A172 (cell line): ENCODE results near the gene HSPA1L. TPM values are rescaled to one million over a fixed set of nuclear protein-coding genes. Genes with fewer than 3 reads are reported as not detected.

ENCODE experiments used
- DNase-seq: peaks from one replicate; pipeline ENCODE4 v3.0.0-alpha.2; 2015; ENCODE audit warnings: low spot score
- total RNA-seq: library from RNA; depleted of rRNA; stranded (reverse); fragments of >200 nt; shearing (Covaris generic); gene quantifications from 2 replicates; pipeline ENCODE4 v1.2.3, GENCODE V29; 2014

HSPA1L gene
- total RNA-seq, 1 experiment from 2014 or later: 3.0 TPM

DNA sequence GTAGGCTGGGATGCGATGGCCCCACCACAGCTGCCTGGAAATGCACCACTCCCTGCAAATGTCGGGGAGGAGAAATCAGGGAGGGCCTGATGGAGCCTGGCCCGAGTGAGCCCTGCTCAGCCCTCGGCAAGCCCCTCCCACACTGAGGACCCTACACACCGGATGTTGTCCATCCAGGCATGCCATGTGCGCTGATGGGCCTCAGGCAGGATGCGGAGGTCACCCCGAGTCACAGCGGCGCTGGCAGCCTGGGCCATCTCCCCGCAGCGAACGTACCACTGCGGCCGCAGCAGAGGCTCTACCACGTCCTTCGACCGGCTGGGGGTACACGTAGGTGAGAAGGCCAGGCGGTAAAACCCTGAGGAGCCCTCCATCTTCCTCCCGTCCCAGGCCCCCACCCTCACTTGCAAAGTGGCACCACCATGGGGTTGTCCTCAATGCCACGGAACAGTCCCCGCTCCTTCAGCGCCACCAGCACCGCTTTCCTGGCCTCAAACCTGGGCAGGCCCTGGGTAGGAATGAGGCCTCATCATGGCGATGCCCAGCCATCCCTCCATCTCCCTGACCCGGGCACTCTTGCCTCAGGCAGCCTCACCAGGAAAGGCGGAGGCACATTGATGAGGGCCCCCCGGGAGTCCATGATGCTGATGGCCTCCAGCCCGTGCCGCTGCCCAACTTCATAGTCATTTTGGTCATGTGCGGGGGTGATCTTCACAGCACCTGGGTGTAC lies 32.8 kb downstream of the HSPA1L start:
- DNase-seq: no peak

DNA sequence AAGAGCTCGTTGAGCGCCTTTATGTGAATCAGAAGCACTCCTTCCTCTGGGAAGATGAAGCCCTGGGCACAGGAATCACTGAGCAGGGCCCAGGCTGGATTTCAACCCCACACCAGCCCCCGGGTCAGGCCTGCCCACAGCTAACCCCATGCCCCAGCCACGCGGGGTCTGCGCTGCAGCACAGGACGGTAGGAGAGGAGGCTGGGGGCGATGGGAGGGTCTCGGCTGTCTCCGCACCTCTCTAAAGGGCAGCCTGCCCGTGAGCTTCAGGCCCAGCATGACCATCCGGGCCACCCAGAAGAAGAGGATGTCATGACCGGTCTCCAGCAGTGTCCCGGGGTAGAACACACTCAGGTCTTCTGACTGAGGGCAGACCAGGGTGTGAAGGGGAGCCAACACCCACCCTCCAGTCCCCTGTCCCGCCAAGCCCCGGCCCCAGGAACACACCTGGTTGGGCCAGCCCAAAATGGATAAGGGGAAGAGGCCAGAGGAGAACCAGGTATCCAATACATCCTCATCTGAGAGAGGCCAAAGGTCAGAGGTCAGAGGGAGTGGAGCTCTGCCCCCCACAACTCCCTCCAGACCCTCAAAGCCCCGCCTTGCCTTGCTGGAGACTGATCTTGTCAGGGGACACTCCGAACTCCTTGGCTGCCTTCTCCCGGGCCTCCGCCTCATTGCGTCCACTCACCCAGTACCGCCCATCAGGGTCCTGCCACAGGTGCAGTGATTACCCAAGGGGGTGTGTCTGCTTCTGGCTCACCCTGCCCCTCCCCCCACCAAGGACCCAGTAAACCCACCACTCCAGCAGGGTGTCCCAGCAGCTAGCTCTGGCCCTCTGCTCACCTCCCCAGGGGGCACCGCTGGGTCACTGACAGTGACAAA lies 33.6 kb downstream of the HSPA1L start:
- no peak for DNase-seq

DNA sequence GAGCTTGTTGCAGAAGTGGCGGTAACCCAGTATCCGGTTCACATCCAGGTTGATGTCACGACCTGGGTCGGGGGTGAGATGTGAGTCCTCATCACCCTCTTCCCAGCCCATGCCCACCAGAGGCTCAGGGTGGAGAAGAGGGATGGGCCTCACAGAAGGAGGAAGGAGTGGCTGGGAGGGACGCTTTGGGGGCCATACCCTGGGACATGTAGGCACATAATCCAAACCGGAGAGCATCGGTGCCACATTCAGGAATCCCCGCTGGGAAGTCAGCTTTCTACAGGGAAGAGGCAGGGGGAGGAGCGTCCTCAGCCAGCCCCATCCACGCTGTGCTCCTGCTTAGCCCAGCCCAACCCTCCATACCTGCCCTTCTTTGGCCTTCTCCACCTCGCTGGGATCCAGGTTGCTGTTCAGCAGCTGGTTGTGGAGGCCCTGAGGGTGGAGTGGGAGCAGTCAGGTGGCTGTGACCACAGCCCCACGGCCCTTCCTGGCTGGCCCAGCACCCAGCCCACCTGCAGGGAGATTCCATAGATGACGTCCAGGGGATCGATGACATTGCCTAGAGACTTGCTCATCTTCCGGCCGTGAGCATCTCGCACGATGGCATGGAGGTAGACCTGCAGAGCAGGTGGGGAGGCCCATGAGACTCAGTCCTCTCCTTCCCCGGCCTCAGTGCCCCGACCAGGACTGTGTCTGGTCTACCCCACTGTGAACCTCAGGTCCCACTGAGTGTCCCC lies 34.4 kb downstream of the HSPA1L start:
- no peak for DNase-seq

DNA sequence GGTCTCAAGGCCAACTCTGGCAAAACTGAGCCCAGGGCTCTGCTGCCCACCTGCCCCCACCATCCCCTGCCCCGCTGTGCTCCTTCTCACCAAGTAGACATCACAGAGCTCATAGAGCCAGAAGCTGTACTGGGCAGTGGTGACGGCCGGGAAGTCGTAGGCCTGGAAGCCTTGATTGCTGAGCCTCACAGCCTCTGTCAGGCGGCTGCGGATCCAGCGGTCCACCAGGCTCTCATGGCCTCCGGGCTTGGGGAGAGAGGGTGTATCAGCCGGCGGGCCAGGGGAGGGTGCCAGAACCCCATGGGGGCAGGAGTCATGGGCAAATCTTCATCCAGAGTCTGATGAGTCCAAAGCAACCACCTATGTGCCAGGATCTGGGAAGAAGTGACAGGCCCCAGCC lies 35.2 kb downstream of the HSPA1L start:
- DNase-seq: no peak

DNA sequence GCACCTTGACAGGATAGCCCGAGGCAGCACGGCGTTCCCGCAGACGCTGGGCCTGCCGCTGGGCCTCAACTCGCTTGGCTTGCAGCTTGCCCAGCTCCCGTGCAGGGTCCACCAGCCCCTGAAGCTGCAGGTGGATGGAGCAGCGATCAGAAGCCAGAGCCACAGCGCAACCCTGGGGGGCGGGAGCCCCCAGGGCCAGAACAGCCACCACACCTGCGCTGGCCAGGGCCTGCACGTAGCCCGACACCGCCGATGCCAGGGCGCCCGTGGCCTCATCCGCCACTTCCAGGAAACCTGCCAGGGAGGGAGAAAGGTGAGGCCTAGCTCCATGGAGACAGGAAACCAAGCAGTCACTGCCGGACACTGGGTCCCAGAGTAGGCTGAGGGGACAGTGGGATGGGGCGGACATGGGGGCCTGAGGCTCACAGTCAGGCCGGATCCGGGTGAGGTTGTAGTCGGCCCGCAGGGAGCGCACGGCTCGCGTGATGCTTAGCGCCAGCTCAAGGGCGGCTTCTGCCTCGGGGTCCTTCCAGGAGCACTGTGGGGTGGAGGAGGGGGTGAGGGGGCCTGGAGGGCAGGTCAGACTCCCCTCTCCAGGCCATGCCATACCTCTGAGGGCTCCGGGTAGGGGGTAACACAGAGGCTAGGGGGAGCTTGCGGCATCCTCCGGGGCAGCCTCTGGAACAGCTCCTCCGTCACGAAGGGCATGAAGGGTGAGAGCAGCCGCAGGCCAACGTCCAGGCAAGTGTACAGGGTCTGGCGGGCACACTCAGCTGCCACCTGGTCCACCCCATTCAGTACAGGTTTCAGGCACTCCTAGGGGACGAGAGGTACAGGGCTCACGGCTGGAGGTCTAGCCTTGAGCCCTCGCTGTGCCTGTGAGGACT lies 35.8 kb downstream of the HSPA1L start:
- DNase-seq: no peak

DNA sequence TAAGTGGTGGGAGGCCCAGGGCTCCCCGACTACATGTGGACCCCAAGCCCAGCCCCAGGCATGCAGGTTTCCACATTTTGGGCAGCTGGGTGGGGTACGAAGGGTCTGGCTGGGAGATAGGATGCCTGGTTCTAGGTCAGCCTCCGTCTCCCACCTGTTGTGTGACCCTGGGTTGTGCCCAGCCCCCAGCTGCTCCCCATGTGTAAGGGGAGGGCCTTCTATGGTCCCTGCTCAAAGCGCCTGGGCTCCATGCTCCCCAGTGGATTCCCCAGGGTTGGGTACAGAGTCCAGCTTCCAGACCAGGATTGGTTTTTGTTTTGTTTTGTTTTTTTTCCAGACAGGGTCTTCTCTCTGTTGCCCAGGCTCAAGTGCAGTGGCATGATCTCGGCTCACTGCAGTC lies 36.9 kb downstream of the HSPA1L start:
- DNase-seq: no peak

DNA sequence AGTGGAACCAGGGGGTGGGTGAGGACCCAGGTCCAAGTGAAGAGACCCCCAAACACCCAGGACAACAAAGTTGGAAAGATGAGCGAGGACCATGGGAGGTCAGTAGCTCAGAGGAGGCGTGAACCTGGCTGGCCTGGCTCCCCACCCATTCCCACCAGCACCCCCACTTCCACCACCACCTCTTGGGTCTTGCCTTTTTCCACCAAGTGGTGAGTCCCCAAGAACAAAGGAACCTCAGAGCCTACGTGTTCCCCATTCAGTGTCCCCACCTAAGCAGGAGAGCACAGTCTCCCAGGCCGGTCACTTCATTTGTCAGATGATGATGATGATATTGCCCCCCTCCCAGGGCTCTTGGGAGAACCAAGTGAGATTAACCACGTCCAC lies 37.4 kb downstream of the HSPA1L start:
- no peak for DNase-seq

DNA sequence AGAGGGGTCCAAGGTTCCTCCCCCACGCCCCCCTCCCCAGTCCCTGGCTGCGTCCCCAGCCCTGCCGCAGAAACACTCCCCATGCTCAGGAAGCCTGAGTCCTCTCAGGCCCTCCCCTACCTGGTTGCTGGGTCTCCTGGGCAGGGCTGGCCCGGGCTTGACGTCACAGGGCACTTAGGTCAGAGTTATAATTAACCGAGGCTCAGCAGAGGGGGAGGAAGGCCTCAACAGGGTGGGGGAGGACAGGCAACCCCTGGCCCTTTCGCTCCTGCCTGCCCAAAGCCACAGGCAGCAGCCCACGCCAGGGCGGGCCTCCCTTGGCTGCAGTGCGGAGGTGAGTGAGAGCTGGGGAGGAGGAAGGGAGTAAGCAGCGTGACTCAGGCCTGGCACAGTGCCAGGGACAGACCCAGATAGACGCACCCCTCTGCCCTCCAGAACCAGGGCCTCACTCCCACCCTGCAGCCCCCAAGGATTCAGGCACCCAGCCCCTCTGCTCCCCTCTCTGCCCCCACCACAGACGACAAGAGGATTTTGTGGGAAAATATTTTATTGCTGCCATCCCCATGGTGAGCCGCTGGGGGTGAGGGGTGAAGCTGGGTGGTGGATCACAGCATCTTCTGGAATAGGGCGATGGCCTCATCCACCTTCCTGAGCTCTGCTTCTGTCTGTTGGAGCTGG lies 38.0 kb downstream of the HSPA1L start, which contains the start of gene VWA7:
TSS of gene VWA7 (minus strand) at position 340 of the 678 bp plus-strand sequence. CDS start 549 bp downstream, outside the sequence.
- DNase-seq: peak; percentile 80

DNA sequence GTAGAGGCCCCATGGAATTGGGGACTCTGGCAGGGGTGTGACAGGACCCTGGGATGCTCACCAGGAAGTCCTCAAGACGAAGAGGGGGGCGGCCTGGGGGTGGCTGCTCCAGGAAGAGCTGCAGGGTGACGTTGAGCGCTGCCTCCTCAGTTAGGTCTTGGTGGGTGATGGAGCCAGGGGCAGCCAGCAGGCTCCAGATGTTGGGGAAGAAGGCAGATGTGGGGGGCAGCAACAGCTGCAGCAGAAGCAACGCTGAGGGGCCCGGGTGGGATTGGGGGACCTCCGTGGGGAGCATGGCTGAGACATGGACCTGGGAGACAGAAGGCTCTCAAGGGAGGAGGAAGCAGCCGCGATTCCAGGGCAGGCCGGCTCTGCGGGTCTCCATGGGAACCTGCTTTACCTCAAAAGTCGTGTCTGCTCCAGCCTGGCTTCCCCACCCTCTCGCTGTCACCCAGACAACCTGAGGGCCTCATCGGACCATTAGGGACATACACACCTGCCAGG lies 38.5 kb downstream of the HSPA1L start:
- no peak for DNase-seq

DNA sequence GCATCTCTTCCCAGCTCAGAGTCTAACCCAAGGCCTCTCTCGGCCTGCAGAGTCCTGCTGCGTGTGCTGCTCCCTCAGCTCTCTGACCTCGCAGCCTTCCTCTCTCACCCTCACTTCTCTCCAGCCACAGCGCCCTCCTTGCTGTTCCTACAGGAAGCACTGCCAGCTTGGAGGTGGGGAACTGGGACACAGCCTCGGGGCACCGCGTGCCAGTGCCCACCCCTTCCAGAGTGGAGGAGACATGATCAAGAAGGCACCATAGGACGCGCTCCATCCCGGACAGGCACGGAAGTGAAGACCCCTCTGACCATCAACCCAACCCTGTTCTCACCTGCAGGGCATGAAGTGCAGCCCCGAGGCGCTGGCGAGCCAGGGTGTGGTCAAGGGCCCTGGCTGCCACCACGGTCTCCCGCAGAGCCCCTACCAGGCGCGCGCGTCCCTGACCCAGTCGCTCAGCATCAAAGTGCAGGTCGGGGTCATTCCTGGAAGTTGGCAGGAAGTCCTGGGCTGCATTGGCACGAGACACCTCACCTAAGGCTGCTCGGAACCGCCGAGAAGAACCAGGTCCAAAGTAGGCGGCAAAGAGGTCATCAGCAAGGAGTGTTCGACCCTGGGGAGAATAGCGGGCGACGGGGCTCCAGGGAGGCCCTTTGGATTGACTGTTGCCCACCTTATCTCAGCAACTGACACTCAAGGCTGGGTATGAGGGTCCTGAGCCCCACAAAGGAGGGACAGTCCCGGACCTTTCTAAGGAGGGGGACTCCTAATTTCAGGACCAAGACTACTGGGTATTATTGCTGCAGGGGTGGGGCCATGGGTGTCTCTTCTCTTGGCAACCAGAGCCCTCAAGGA lies 39.2 kb downstream of the HSPA1L start:
- DNase-seq: no peak

DNA sequence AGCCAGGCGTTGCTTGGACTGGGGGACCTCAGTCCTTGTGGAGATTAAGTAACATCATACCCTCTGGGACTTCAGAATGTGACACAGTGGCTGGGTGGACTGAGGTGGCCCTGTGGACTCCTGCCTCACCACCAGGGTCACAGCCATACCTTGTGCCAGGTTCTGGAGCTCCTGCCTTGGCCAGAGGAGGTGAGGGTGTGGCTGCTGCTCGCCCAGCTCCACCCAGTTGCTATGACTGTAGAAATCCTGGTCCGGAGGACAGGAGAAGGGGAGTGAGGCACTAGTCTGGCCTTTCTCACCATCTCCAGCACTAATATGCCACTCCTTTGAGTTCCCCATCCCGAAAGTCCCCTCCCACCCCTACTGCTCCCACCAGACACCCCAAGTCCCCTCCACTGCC lies 39.9 kb downstream of the HSPA1L start:
- no peak for DNase-seq

DNA sequence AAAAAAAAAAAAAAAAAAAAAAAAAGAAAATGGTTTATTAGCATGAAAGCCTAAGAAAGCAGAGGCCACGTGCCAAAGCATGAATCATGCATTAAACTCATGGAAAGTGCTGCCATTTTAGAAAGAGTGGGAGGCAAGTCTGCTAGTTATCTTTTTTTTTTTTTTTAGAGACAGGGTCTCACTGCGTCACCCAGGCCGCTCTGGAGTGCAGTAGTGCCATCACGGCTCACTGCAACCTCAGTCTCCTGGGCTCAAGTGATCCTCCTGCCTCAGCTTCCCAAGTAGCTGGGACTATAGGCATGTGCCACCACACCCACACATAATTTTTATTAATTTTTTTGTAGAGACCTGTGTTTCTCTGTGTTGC lies 43.1 kb downstream of the HSPA1L start:
- peak; percentile 41 for DNase-seq

DNA sequence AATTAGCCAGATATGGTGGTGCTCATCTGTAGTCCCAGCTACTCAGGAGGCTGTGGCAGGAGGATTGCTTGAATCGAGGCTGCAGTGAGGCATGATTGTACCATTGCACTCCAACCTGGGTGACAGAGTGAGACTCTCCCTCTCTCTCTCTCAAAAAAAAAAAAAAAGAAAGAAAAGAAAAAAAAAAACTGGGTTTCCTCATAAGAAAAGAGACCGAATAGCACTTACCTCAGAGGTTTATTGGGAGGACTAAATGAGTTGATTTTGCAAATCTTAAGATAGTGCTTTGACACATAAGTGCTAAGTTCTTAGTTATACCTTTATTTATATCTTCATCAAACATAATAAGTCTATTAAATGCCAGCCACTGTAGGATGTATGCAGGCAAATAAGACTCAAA lies 44.2 kb downstream of the HSPA1L start:
- no peak for DNase-seq

DNA sequence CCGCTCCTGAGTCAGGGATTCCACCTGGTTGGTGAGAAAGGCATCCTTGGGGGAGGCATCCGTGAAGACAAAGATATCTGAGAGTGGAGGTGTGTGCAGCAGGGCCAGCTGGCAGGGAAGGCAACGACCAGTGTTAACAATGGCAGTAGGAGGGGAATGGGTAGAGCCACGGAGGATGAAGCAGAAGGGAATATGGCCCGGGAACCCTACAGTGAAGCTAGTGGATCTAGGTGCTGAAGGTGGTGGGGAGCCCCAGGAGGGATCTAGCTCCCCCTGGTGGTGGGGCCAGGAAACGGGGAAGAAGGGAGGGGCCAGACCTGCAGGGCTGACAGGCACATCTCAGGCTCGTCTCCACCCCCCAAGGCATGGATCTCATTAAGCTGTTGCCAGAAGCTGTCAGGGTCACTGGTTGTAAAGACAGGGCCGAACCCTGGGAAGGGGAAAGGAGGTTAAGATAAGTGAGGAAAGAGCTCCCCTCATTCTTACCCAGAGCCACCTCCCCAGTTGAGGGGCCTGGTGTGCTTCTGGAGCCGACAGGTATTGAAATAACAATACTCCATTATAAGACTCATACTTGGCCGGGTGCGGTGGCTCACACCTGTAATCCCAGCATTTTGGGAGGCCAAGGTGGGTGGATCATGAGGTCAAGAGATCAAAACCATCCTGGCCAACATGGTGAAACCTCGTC lies 45.3 kb downstream of the HSPA1L start:
- peak; percentile 54 for DNase-seq

DNA sequence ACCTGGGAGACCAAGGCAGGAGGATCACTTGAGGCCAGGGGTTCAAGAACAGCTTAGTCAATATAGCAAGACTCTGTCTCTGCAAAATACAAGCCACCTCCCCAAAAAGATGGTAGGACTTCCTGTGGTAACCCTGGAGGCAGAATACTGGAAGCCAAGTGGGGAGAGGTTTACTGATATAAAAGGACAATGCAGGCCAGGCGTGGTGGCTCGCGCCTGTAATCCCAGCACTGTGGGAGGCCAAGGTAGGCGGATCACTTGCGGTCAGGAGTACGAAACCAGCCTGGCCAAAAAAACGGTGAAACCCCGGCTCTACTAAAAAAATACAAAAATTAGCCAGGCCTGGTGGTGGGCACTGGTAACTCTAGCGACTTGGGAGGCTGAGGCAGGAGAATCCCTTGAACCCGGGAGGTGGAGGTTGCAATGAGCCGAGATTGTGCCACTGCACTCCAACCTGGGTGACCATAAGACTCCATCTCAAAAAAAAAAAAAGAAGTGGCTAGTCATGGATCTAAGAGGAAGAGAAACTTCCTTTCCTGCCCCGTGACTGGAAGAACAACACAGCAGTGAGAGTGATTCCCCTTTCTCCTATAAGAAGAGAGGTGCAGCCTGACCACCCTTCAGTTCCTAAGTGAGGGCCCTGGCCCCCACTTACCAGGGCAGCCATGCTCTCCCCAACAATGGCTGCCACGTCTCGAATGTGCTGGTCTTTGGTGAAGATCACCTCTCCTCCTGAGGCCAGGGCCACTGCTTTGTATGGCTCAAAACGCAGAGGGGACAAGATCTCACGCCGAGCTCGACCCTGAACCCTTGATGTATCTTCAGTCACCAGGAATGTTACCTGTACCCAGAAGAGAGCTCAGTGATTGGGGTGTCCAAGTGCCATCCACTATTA lies 46.5 kb downstream of the HSPA1L start:
- no peak for DNase-seq

DNA sequence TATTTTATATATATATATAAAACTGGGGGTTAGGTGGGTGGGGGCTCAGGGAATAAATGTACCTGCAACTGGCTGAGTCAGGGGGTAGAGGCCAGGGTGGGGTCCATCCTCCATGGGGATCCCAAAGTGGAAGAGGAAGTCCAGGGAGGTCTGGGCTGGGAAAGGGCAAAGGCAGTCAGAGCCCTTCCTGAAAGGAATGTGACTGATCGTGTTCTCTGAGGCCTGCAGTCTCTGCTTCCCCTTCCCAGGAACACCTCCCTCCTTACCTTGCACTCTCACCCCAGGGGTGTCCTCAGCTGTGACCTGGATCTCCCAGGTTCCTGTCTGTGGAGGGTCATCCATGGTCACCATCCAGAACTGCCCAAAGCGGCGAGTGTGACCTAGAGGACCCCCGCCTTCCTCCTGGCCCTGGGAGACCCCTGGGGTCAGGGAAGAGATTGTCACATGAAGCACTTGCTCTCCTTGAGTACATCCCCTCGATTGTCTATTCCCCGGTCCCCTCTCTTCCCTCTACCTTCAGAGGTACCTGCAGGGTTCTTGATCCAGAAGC lies 47.9 kb downstream of the HSPA1L start:
- no peak for DNase-seq

DNA sequence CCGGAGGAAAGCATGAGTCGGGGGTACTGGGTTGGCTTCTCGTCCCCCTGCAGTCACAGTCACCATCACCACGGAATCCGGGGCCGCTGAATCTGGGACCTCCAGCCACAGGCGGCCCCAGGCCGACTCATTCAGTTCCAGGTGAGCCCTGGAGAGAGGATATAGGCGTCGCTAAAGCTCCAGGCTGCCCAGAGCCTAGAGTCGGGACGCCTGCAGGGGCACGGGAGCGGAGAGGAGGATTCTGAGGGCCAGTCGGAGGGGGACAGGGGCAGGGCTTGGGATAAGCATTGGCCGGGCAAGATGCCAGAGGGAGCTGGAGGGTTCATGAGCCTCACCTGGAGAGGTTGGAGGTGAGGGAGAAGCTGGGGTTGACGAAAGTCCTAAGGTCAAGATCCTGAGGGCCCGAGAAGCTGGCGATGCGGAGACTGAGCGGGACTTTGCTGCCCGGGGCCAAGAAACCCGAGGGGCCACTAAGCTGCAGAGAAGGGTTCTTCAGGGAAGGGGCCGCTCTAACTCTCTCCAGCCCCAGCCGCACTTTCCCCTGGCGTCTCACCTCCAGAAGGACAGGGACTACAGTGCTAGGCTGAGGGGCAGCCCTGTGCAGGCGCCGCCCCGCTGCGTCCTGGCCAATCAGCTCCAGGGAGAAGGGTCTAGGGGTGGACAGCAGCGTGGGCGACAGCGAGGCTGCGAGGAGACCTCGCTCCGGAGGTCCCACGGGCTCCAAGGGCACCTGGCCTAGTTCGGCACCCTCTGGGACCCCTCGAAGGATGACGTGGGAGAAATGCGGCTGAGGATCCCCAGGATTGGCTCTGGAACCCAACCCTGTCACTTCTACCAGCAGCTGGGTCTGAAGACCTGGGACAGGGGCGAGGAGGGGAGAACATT lies 48.9 kb downstream of the HSPA1L start:
- DNase-seq: no peak
